ENCODE results near the gene GHR. TPM values are rescaled to one million over a fixed set of nuclear protein-coding genes. Genes with fewer than 3 reads are reported as not detected.

The GHR gene
- total RNA-seq, 1 donor from 2014 or later, result 6.4 TPM

GRCh38 chr5:42542106-42542505 is 118.9 kb downstream of the GHR start:
- no peak for TF ChIP-seq CTCF (IDR thresholded peaks at IDR 0.05)
- no peak for DNase-seq (ENCODE audit: low spot score in 2 of 2)
- Histone ChIP-seq H3K4me1 (peaks cover 0 to 7% of the 10 kb centered on the region in 2 donors), H3K27ac (no peak overlapping the region), H3K9me3 (peaks cover 0 to 27% of the 10 kb centered on the region in 2 donors), H3K4me3 (no peak overlapping the region), H3K36me3 (no peaks in the 10 kb centered on the region), H3K27me3 (no peaks in the 10 kb centered on the region)
- intact Hi-C loops (cut with DNase I), result no loop called here

- H3K4me1 ChIP-seq, result peaks cover 0 to 17% of the 10 kb centered on the region in 2 donors
- no peak overlapping the region for H3K4me3 ChIP-seq
- H3K27me3 ChIP-seq, result no peaks in the 10 kb centered on the region
- H3K36me3 ChIP-seq, result no peaks in the 10 kb centered on the region
- H3K9me3 ChIP-seq, result peaks cover 0 to 19% of the 10 kb centered on the region in 2 donors
- TF ChIP-seq CTCF (IDR thresholded peaks at IDR 0.05), result no peak
- H3K27ac ChIP-seq, result no peak overlapping the region
- intact Hi-C loops (cut with DNase I), result no loop called here
- DNase-seq (ENCODE audit: low spot score in 2 of 2), result no peak
Observed at GRCh38 chr5:42543774-42544173, 120.5 kb downstream of the GHR start.

- Histone ChIP-seq H3K4me3 (no peak overlapping the region), H3K27me3 (no peaks in the 10 kb centered on the region), H3K4me1 (peaks cover 0 to 17% of the 10 kb centered on the region in 2 donors), H3K9me3 (peaks cover 0 to 7% of the 10 kb centered on the region in 2 donors), H3K36me3 (no peaks in the 10 kb centered on the region), H3K27ac (no peak overlapping the region)
- intact Hi-C loops (cut with DNase I), result no loop called here
- TF ChIP-seq CTCF (IDR thresholded peaks at IDR 0.05), result no peak
- no peak for DNase-seq (ENCODE audit: low spot score in 2 of 2)
Observed at GRCh38 chr5:42545038-42545437, 121.8 kb downstream of the GHR start.

- Histone ChIP-seq H3K27ac (no peak overlapping the region), H3K27me3 (no peaks in the 10 kb centered on the region), H3K36me3 (no peaks in the 10 kb centered on the region), H3K9me3 (no peaks in the 10 kb centered on the region), H3K4me3 (no peak overlapping the region), H3K4me1 (peaks cover 0 to 22% of the 10 kb centered on the region in 2 donors)
- intact Hi-C loops (cut with DNase I), result no loop called here
- DNase-seq (ENCODE audit: low spot score in 2 of 2), result no peak
- no peak for TF ChIP-seq CTCF (IDR thresholded peaks at IDR 0.05)
Observed at GRCh38 chr5:42547141-42547540, 123.9 kb downstream of the GHR start.

- H3K27ac ChIP-seq, result peak overlapping the region in 1 of 2 donors; percentile 6
- no peak overlapping the region for H3K4me3 ChIP-seq
- H3K9me3 ChIP-seq, result no peaks in the 10 kb centered on the region
- H3K4me1 ChIP-seq, result peaks cover 0 to 27% of the 10 kb centered on the region in 2 donors
- no peak for TF ChIP-seq CTCF (IDR thresholded peaks at IDR 0.05)
- no peak for DNase-seq (ENCODE audit: low spot score in 2 of 2)
- H3K27me3 ChIP-seq, result no peaks in the 10 kb centered on the region
- H3K36me3 ChIP-seq, result no peaks in the 10 kb centered on the region
- intact Hi-C loops (cut with DNase I), result no loop called here
Observed at GRCh38 chr5:42547894-42548293, 124.7 kb downstream of the GHR start.

GRCh38 chr5:42552597-42552996 is 129.4 kb downstream of the GHR start:
- no peak for TF ChIP-seq CTCF (IDR thresholded peaks at IDR 0.05)
- intact Hi-C loops (cut with DNase I), result no loop called here
- H3K27ac ChIP-seq, result peak overlapping the region; percentile 6 to 36
- no peak for DNase-seq (ENCODE audit: low spot score in 2 of 2)
- no peak overlapping the region for H3K4me3 ChIP-seq
- H3K27me3 ChIP-seq, result no peaks in the 10 kb centered on the region
- no peaks in the 10 kb centered on the region for H3K9me3 ChIP-seq
- peaks cover 0 to 18% of the 10 kb centered on the region in 2 donors for H3K4me1 ChIP-seq
- H3K36me3 ChIP-seq, result no peaks in the 10 kb centered on the region

Data from ascending aorta (tissue), 2 donors.